Liver (tissue), 9 donors: ENCODE results near the gene SLC35C1. TPM values are rescaled to one million over a fixed set of nuclear protein-coding genes. Genes with fewer than 3 reads are reported as not detected.
A peak's percentile ranks its signal among the peaks of the same experiment; 100 is the strongest.

ENCODE experiments used
- DNase-seq: peaks from one replicate; pipeline ENCODE4 v3.0.0-alpha.2; 2017; ENCODE audit warnings: low spot score
- H3K27ac ChIP-seq, 2 donors: one replicate each; pipeline ENCODE4 v1.7.0; 2013; ENCODE audit warnings: inconsistent platforms in 2 of 2, low read length in 2 of 2, control low read depth in 1 of 2, low read depth in 1 of 2, mild to moderate bottlenecking in 1 of 2
- H3K27me3 ChIP-seq, 4 donors: one replicate each; pipeline versions ENCODE4 v1.6.1 to v1.7.0; 2013; ENCODE audit warnings: low read length in 3 of 4, inconsistent platforms in 1 of 4, mild to moderate bottlenecking in 1 of 4, moderate library complexity in 1 of 4; ENCODE audit not compliant: control insufficient read depth in 4 of 4, insufficient read depth in 4 of 4
- H3K36me3 ChIP-seq, 4 donors: one replicate each; pipeline versions ENCODE4 v1.6.1 to v1.7.0; 2013; ENCODE audit warnings: low read length in 3 of 4, mild to moderate bottlenecking in 3 of 4, low read depth in 1 of 4, moderate library complexity in 1 of 4; ENCODE audit not compliant: control insufficient read depth in 4 of 4, insufficient read depth in 3 of 4
- H3K4me1 ChIP-seq, 4 donors: one replicate each; pipeline versions ENCODE4 v1.6.1 to v1.7.0; 2013; ENCODE audit warnings: low read length in 3 of 4, mild to moderate bottlenecking in 3 of 4, moderate library complexity in 1 of 4; ENCODE audit not compliant: control insufficient read depth in 4 of 4, insufficient read depth in 4 of 4
- H3K4me3 ChIP-seq, 3 donors: one replicate each; pipeline versions ENCODE4 v1.6.1 to v1.7.0; 2013; ENCODE audit warnings: low read length in 3 of 3, control low read depth in 1 of 3, low read depth in 1 of 3, mild to moderate bottlenecking in 1 of 3
- H3K9ac ChIP-seq, 2 donors: one replicate each; pipeline ENCODE4 v1.7.0; 2013; ENCODE audit warnings: low read length in 2 of 2, mild to moderate bottlenecking in 2 of 2, moderate library complexity in 2 of 2, control low read depth in 1 of 2, low read depth in 1 of 2
- H3K9me3 ChIP-seq, 4 donors: one replicate each; pipeline versions ENCODE4 v1.6.1 to v1.7.0; 2013; ENCODE audit warnings: low read length in 3 of 4; ENCODE audit not compliant: control insufficient read depth in 4 of 4
- ATF3 ChIP-seq: IDR thresholded peaks from 2 replicates; pipeline ENCODE4 v1.6.1; 2016; ENCODE audit warnings: antibody characterized with exemption
- EGR1 ChIP-seq, 2 donors: IDR thresholded peaks; 2 replicates each; pipeline ENCODE4 v1.6.1; 2016 to 2018; ENCODE audit warnings: antibody characterized with exemption in 2 of 2, low read depth in 2 of 2
- FOXA1 ChIP-seq: IDR thresholded peaks from 2 replicates; pipeline ENCODE4 v1.6.1; 2016; ENCODE audit warnings: antibody characterized with exemption
- HNF4A ChIP-seq, 2 donors: conservative IDR thresholded peaks; 2 replicates each; pipeline ENCODE4 v1.6.1; 2016; ENCODE audit warnings: antibody characterized with exemption in 2 of 2, mild to moderate bottlenecking in 2 of 2
- HNF4G ChIP-seq: IDR thresholded peaks from 2 replicates; pipeline ENCODE4 v1.6.1; 2016; ENCODE audit warnings: antibody characterized with exemption
- NR2F2 ChIP-seq: IDR thresholded peaks from 2 replicates; pipeline ENCODE4 v1.6.1; 2016; ENCODE audit warnings: antibody characterized with exemption
- RXRA ChIP-seq, 2 donors: IDR thresholded peaks; 2 replicates each; pipeline ENCODE4 v1.6.1; 2017 to 2018; ENCODE audit warnings: antibody characterized with exemption in 2 of 2, mild to moderate bottlenecking in 1 of 2
- YY1 ChIP-seq: IDR thresholded peaks from 2 replicates; pipeline ENCODE4 v1.6.1; 2016; ENCODE audit warnings: antibody characterized with exemption, mild to moderate bottlenecking
- WGBS: extraction: QIAGEN DNeasy Blood & Tissue Kit; methylation state at CpG from one replicate; pipeline ENCODE4 v1.1.7; 2013; 5-methylcytosine and 5-hydroxymethylcytosine counted together
- polyA plus RNA-seq, 2 donors: library from polyadenylated mRNA; stranded (reverse) in 1 of 2; unstranded in 1 of 2; fragments of 200-250 nt in 1 of 2; fragments of >200 nt in 1 of 2; fragmentation: Nextera tagmentation in 1 of 2; extraction: Ambion mirVana in 1 of 2; gene quantifications; one replicate each; pipeline versions ENCODE4 v1.2.1 to v1.2.3, GENCODE V29; 2013 to 2015
- total RNA-seq, 2 donors: library from RNA; depleted of rRNA; stranded (reverse); fragments of >200 nt; gene quantifications; one replicate each; pipeline ENCODE4 v1.2.3, GENCODE V29; 2014
- TF ChIP-seq, protein P1 (sequence below): IDR thresholded peaks from 2 replicates; pipeline ENCODE4 v1.6.1; 2016; ENCODE audit warnings: antibody characterized with exemption, mild to moderate bottlenecking
- TF ChIP-seq, protein P2 (sequence below): fragments of 150-350 bp; IDR thresholded peaks from 2 replicates; pipeline ENCODE4 v1.5.1; 2017; ENCODE audit warnings: improper control_type of control experiment, low read depth, low read length; ENCODE audit not compliant: missing input control
- donor health status: healthy.
- donor health status: healthy.
- donor health status: healthy.
- donor health status: healthy.
- donor health status: healthy.

SLC35C1 gene
- total and polyA plus RNA-seq, 4 donors = 2.5 to 82.0 (median 46.1) TPM

- WGBS = 91% methylated on average over 10 of the region's 10 CpGs
- peaks cover 13 to 54% (median 38%) of the 10 kb centered on the region in 4 donors for H3K4me1 ChIP-seq
- H3K27ac ChIP-seq = peak overlapping the region; percentile 51 to 57
- H3K4me3 ChIP-seq = no peak overlapping the region
- no peaks in the 10 kb centered on the region for H3K27me3 ChIP-seq
- DNase-seq = no peak
- TF ChIP-seq EGR1 (IDR thresholded peaks at IDR 0.05; ENCODE audit: low read depth in 2 of 2) (no peak), NR2F2 (no peak), FOXA1 (no peak), YY1 (no peak), HNF4G (no peak), ATF3 (no peak), HNF4A (conservative IDR thresholded peaks at IDR 0.05) (no peak)
- TF ChIP-seq, protein P1, sequence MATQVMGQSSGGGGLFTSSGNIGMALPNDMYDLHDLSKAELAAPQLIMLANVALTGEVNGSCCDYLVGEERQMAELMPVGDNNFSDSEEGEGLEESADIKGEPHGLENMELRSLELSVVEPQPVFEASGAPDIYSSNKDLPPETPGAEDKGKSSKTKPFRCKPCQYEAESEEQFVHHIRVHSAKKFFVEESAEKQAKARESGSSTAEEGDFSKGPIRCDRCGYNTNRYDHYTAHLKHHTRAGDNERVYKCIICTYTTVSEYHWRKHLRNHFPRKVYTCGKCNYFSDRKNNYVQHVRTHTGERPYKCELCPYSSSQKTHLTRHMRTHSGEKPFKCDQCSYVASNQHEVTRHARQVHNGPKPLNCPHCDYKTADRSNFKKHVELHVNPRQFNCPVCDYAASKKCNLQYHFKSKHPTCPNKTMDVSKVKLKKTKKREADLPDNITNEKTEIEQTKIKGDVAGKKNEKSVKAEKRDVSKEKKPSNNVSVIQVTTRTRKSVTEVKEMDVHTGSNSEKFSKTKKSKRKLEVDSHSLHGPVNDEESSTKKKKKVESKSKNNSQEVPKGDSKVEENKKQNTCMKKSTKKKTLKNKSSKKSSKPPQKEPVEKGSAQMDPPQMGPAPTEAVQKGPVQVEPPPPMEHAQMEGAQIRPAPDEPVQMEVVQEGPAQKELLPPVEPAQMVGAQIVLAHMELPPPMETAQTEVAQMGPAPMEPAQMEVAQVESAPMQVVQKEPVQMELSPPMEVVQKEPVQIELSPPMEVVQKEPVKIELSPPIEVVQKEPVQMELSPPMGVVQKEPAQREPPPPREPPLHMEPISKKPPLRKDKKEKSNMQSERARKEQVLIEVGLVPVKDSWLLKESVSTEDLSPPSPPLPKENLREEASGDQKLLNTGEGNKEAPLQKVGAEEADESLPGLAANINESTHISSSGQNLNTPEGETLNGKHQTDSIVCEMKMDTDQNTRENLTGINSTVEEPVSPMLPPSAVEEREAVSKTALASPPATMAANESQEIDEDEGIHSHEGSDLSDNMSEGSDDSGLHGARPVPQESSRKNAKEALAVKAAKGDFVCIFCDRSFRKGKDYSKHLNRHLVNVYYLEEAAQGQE = no peak
- TF ChIP-seq, protein P2, sequence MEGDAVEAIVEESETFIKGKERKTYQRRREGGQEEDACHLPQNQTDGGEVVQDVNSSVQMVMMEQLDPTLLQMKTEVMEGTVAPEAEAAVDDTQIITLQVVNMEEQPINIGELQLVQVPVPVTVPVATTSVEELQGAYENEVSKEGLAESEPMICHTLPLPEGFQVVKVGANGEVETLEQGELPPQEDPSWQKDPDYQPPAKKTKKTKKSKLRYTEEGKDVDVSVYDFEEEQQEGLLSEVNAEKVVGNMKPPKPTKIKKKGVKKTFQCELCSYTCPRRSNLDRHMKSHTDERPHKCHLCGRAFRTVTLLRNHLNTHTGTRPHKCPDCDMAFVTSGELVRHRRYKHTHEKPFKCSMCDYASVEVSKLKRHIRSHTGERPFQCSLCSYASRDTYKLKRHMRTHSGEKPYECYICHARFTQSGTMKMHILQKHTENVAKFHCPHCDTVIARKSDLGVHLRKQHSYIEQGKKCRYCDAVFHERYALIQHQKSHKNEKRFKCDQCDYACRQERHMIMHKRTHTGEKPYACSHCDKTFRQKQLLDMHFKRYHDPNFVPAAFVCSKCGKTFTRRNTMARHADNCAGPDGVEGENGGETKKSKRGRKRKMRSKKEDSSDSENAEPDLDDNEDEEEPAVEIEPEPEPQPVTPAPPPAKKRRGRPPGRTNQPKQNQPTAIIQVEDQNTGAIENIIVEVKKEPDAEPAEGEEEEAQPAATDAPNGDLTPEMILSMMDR = no peak
- peaks cover 0 to 4% (median 2%) of the 10 kb centered on the region in 4 donors for H3K36me3 ChIP-seq
- no peaks in the 10 kb centered on the region for H3K9me3 ChIP-seq
- H3K9ac ChIP-seq = peak overlapping the region in 1 of 2 donors; percentile 46
Measured at GRCh38 chr11:45802531-45803317, 2.2 kb upstream of the SLC35C1 start.

GRCh38 chr11:45803971-45804760 lies 783 bp upstream of the SLC35C1 start:
- Histone ChIP-seq H3K27me3 (no peaks in the 10 kb centered on the region), H3K9me3 (no peaks in the 10 kb centered on the region), H3K4me1 (peaks cover 13 to 52% (median 35%) of the 10 kb centered on the region in 4 donors), H3K27ac (peak overlapping the region; percentile 97 to 98), H3K9ac (peak overlapping the region; percentile 76 to 91), H3K36me3 (peaks cover 2 to 7% (median 5%) of the 10 kb centered on the region in 4 donors), H3K4me3 (peak overlapping the region; percentile 55 to 93 (median 88))
- DNase-seq = peak; percentile 70
- WGBS = under 1% methylated on average over 70 of the region's 70 CpGs
- TF ChIP-seq YY1 = peak; percentile 81
- TF ChIP-seq RXRA (IDR thresholded peaks at IDR 0.05) = peak in 1 of 2 donors; percentile 7
- TF ChIP-seq, protein P1 = no peak
